Measurements from ENCODE around the gene PNPLA2. TPM values are rescaled to one million over a fixed set of nuclear protein-coding genes. Genes with fewer than 3 reads are reported as not detected.

The PNPLA2 gene
- total RNA-seq, 1 experiment from 2014 or later: 93.6 TPM

DNA sequence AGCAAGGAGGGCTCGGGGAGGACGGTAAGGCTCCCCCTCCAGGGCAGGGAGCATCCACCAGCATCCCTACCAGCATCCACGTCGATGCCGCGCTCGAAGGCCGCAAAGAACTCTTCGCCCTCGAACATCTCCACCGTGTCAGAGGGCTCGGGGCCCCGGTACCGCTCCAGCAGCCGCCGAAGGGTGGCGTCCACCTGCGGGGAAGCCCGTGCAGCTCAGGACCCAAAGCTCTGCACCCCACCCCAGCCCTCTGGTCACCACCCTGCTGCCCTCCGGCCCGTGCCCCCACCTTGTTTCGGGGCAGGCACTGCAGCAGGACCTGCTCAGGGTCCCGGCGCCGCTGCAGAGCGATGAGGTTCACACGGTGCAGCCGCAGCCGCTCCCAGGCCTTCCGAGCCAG lies 18.2 kb upstream of the PNPLA2 start:
- Histone ChIP-seq H3K4me1 (peaks cover 20% of the 10 kb centered on the region), H3K36me3 (ENCODE audit: control insufficient read depth, insufficient read depth, low read length) (no peaks in the 10 kb centered on the region), H3K27me3 (replicated peaks; ENCODE audit: control insufficient read depth, insufficient read depth, low read length) (no peaks in the 10 kb centered on the region), H3K9me3 (no peaks in the 10 kb centered on the region), H3K4me3 (ENCODE audit: low read depth, low read length) (no peak overlapping the region)
- POLR2A ChIA-PET: no interaction called here
- no peaks in the 10 kb centered on the region for H3K27me3 Mint-ChIP-seq (ENCODE audit: insufficient read depth, unreplicated experiment)
- peaks cover 32% of the 10 kb centered on the region for H3K36me3 Mint-ChIP-seq (ENCODE audit: insufficient read depth, unreplicated experiment)
- H3K27ac Mint-ChIP-seq (ENCODE audit: unreplicated experiment): no peak overlapping the region
- TF ChIP-seq, protein P1, sequence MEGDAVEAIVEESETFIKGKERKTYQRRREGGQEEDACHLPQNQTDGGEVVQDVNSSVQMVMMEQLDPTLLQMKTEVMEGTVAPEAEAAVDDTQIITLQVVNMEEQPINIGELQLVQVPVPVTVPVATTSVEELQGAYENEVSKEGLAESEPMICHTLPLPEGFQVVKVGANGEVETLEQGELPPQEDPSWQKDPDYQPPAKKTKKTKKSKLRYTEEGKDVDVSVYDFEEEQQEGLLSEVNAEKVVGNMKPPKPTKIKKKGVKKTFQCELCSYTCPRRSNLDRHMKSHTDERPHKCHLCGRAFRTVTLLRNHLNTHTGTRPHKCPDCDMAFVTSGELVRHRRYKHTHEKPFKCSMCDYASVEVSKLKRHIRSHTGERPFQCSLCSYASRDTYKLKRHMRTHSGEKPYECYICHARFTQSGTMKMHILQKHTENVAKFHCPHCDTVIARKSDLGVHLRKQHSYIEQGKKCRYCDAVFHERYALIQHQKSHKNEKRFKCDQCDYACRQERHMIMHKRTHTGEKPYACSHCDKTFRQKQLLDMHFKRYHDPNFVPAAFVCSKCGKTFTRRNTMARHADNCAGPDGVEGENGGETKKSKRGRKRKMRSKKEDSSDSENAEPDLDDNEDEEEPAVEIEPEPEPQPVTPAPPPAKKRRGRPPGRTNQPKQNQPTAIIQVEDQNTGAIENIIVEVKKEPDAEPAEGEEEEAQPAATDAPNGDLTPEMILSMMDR (IDR thresholded peaks at IDR 0.05; ENCODE audit: insufficient read depth in 1 of 2, low read depth in 1 of 2, low read length in 1 of 2, severe bottlenecking in 1 of 2, unreplicated experiment in 1 of 2): no peak
- no peaks in the 10 kb centered on the region for H3K9me3 Mint-ChIP-seq (ENCODE audit: unreplicated experiment)
- intact Hi-C loops (cut with micrococcal nuclease; ENCODE audit: unreplicated experiment): no loop called here
- no peak overlapping the region for H3K4me3 Mint-ChIP-seq (ENCODE audit: unreplicated experiment)
- no peaks in the 10 kb centered on the region for H3K4me1 Mint-ChIP-seq (ENCODE audit: low read depth, unreplicated experiment)
- BruUV-seq (replicated peaks): no TSS peak
- CTCF ChIA-PET: no interaction called here
- no peak for DNase-seq

DNA sequence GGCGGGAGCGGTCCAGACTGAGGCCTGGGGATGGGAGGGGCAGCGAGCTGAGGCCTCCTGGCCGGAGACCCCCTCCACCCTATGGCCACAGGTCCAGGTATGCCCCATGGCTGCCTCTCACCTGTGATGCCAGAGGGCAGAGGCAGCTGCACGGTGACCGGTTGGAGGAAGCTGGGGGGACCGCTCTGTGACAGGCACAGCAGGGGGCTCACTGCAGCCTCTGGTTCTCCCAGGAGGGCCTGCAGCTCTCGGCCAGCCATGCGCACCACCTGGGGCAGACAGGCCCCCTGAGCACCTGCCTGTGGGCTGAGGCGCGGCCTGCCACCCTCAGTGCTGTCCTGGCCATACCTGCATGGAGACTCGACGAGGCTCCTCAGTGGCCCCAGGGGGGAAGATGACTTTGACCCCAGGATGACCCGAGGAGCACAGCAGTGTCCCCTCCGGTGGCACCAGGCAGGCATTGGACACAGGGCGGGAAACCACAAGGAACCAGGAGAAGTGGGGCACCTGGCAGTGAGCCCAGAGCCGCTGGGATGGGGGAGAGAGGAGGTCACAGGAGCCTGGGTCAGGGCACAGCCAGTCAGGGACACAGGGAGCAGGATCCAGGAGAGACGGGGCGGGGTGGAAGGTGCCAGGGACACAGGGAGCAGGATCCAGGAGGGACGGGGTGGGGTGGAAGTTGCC lies 17.5 kb upstream of the PNPLA2 start:
- ChIA-PET POLR2A (no interaction called here), CTCF (no interaction called here)
- H3K36me3 Mint-ChIP-seq (ENCODE audit: insufficient read depth, unreplicated experiment): peaks cover 35% of the 10 kb centered on the region
- Histone ChIP-seq H3K36me3 (ENCODE audit: control insufficient read depth, insufficient read depth, low read length) (no peaks in the 10 kb centered on the region), H3K27me3 (replicated peaks; ENCODE audit: control insufficient read depth, insufficient read depth, low read length) (no peaks in the 10 kb centered on the region), H3K4me1 (peaks cover 23% of the 10 kb centered on the region), H3K4me3 (ENCODE audit: low read depth, low read length) (no peak overlapping the region), H3K9me3 (no peaks in the 10 kb centered on the region)
- intact Hi-C loops (cut with micrococcal nuclease; ENCODE audit: unreplicated experiment): no loop called here
- no peak overlapping the region for H3K4me3 Mint-ChIP-seq (ENCODE audit: unreplicated experiment)
- no peak overlapping the region for H3K27ac Mint-ChIP-seq (ENCODE audit: unreplicated experiment)
- H3K4me1 Mint-ChIP-seq (ENCODE audit: low read depth, unreplicated experiment): no peaks in the 10 kb centered on the region
- no peak for DNase-seq
- H3K9me3 Mint-ChIP-seq (ENCODE audit: unreplicated experiment): no peaks in the 10 kb centered on the region
- H3K27me3 Mint-ChIP-seq (ENCODE audit: insufficient read depth, unreplicated experiment): no peaks in the 10 kb centered on the region
- BruUV-seq (replicated peaks): no TSS peak
- TF ChIP-seq, protein P1 (IDR thresholded peaks at IDR 0.05; ENCODE audit: insufficient read depth in 1 of 2, low read depth in 1 of 2, low read length in 1 of 2, severe bottlenecking in 1 of 2, unreplicated experiment in 1 of 2): no peak

DNA sequence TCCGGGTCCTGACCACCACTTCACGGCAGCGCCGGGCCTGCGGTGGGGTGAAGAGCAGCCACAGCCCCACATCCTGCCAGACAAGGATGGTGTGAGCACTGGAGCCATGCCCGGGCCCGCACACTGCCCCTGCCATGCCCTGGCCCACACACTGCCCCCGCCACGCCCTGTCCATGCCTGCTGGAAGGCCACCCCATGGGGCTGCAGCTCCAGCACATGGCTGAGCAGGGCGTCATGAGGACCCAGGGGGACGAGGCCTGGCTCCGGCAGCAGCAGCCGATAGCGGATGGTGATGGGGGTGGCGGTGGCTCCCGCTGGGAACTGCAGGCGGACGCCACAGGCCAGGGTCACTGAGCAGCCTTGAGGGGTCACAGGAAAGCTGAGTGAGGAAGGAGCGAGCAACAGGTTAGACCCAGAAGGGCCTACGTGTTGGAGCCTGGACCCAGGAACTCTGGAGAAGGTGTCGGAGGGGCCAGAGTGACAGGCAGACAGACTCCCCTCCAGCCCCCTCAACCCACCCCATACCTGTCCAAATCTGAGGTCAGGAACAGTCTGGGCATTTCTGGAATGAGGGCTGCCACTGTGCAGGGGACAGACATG lies 16.6 kb upstream of the PNPLA2 start:
- H3K4me1 ChIP-seq: peaks cover 14% of the 10 kb centered on the region; the same call in 1 of the 2 replicates
- no peaks in the 10 kb centered on the region for H3K27me3 ChIP-seq (replicated peaks; ENCODE audit: control insufficient read depth, insufficient read depth, low read length)
- ChIA-PET POLR2A (no interaction called here), CTCF (no interaction called here)
- H3K9me3 ChIP-seq: no peaks in the 10 kb centered on the region
- no peaks in the 10 kb centered on the region for H3K36me3 ChIP-seq (ENCODE audit: control insufficient read depth, insufficient read depth, low read length)
- no peak overlapping the region for H3K4me3 ChIP-seq (ENCODE audit: low read depth, low read length)
- intact Hi-C loops (cut with micrococcal nuclease; ENCODE audit: unreplicated experiment): no loop called here
- Mint-ChIP-seq H3K9me3 (ENCODE audit: unreplicated experiment) (no peaks in the 10 kb centered on the region), H3K36me3 (ENCODE audit: insufficient read depth, unreplicated experiment) (peaks cover 31% of the 10 kb centered on the region), H3K27me3 (ENCODE audit: insufficient read depth, unreplicated experiment) (no peaks in the 10 kb centered on the region), H3K4me1 (ENCODE audit: low read depth, unreplicated experiment) (no peaks in the 10 kb centered on the region), H3K27ac (ENCODE audit: unreplicated experiment) (no peak overlapping the region), H3K4me3 (ENCODE audit: unreplicated experiment) (no peak overlapping the region)
- no peak for DNase-seq
- BruUV-seq (replicated peaks): no TSS peak
- TF ChIP-seq, protein P1 (IDR thresholded peaks at IDR 0.05; ENCODE audit: insufficient read depth in 1 of 2, low read depth in 1 of 2, low read length in 1 of 2, severe bottlenecking in 1 of 2, unreplicated experiment in 1 of 2): no peak
